Measurements from ENCODE around the gene RNU1-4. TPM values are rescaled to one million over a fixed set of nuclear protein-coding genes. Genes with fewer than 3 reads are reported as not detected.

The RNU1-4 gene
- total and polyA plus RNA-seq, 2 of the 13 experiments (the other 11 are each of a cell fraction or from before 2014, with no cell fraction given) = under 0.01 to 11,018 TPM

GRCh38 chr1:16727190-16728111, 12.9 kb upstream of the RNU1-4 start (continued):
- TF ChIP-seq, protein P1, sequence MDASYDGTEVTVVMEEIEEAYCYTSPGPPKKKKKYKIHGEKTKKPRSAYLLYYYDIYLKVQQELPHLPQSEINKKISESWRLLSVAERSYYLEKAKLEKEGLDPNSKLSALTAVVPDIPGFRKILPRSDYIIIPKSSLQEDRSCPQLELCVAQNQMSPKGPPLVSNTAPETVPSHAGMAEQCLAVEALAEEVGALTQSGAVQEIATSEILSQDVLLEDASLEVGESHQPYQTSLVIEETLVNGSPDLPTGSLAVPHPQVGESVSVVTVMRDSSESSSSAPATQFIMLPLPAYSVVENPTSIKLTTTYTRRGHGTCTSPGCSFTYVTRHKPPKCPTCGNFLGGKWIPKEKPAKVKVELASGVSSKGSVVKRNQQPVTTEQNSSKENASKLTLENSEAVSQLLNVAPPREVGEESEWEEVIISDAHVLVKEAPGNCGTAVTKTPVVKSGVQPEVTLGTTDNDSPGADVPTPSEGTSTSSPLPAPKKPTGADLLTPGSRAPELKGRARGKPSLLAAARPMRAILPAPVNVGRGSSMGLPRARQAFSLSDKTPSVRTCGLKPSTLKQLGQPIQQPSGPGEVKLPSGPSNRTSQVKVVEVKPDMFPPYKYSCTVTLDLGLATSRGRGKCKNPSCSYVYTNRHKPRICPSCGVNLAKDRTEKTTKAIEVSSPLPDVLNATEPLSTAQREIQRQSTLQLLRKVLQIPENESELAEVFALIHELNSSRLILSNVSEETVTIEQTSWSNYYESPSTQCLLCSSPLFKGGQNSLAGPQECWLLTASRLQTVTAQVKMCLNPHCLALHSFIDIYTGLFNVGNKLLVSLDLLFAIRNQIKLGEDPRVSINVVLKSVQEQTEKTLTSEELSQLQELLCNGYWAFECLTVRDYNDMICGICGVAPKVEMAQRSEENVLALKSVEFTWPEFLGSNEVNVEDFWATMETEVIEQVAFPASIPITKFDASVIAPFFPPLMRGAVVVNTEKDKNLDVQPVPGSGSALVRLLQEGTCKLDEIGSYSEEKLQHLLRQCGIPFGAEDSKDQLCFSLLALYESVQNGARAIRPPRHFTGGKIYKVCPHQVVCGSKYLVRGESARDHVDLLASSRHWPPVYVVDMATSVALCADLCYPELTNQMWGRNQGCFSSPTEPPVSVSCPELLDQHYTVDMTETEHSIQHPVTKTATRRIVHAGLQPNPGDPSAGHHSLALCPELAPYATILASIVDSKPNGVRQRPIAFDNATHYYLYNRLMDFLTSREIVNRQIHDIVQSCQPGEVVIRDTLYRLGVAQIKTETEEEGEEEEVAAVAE (CRISPR knock-in tag; IDR thresholded peaks at IDR 0.05; ENCODE audit: borderline replicate concordance) = no peak
- TF ChIP-seq ZNF569 (CRISPR knock-in tag; IDR thresholded peaks at IDR 0.05; ENCODE audit: borderline replicate concordance) = no peak
- TF ChIP-seq CSRNP2 (CRISPR knock-in tag; conservative IDR thresholded peaks at IDR 0.05; ENCODE audit: low read depth) = no peak
- TF ChIP-seq, protein P2, sequence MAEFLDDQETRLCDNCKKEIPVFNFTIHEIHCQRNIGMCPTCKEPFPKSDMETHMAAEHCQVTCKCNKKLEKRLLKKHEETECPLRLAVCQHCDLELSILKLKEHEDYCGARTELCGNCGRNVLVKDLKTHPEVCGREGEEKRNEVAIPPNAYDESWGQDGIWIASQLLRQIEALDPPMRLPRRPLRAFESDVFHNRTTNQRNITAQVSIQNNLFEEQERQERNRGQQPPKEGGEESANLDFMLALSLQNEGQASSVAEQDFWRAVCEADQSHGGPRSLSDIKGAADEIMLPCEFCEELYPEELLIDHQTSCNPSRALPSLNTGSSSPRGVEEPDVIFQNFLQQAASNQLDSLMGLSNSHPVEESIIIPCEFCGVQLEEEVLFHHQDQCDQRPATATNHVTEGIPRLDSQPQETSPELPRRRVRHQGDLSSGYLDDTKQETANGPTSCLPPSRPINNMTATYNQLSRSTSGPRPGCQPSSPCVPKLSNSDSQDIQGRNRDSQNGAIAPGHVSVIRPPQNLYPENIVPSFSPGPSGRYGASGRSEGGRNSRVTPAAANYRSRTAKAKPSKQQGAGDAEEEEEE (CRISPR knock-in tag; IDR thresholded peaks at IDR 0.05; ENCODE audit: borderline replicate concordance) = no peak
- TF ChIP-seq ZNF460 (CRISPR knock-in tag; IDR thresholded peaks at IDR 0.05; ENCODE audit: borderline replicate concordance) = no peak
- TF ChIP-seq SNRNP70 (IDR thresholded peaks at IDR 0.05; ENCODE audit: low read depth, low read length) = no peak
- TF ChIP-seq STAT6 (CRISPR knock-in tag; IDR thresholded peaks at IDR 0.05; ENCODE audit: borderline replicate concordance) = no peak
- TF ChIP-seq ZNF292 (CRISPR knock-in tag; IDR thresholded peaks at IDR 0.05; ENCODE audit: borderline replicate concordance, low read depth) = no peak
- no peak for TF ChIP-seq ZNF264 (CRISPR knock-in tag; IDR thresholded peaks at IDR 0.05)
- TF ChIP-seq KMT2B (CRISPR knock-in tag; IDR thresholded peaks at IDR 0.05) = no peak
- no peak for TF ChIP-seq JUND (CRISPR knock-in tag; IDR thresholded peaks at IDR 0.05)
- no peak for TF ChIP-seq KDM1A (CRISPR knock-in tag; IDR thresholded peaks at IDR 0.05)
- no peak for TF ChIP-seq JUNB (CRISPR knock-in tag; IDR thresholded peaks at IDR 0.05; ENCODE audit: borderline replicate concordance)
